Measurements from ENCODE around the gene AMIGO1. TPM values are rescaled to one million over a fixed set of nuclear protein-coding genes. Genes with fewer than 3 reads are reported as not detected.

AMIGO1 gene
- total RNA-seq, 1 donor from 2014 or later: 5.4 TPM

- DNase-seq (ENCODE audit: extremely low spot score, unreplicated experiment): peak; percentile 85
- H3K36me3 Mint-ChIP-seq (ENCODE audit: unreplicated experiment): no peaks in the 10 kb centered on the region
- peaks cover 87% of the 10 kb centered on the region for H3K27me3 Mint-ChIP-seq (ENCODE audit: unreplicated experiment)
- H3K4me1 Mint-ChIP-seq (ENCODE audit: unreplicated experiment): peaks cover 4% of the 10 kb centered on the region
- H3K27ac Mint-ChIP-seq (ENCODE audit: unreplicated experiment): no peak within 1 kb of the TSS
- H3K4me3 Mint-ChIP-seq (ENCODE audit: unreplicated experiment): peak within 1 kb of the TSS; percentile 67
- H3K9me3 Mint-ChIP-seq (ENCODE audit: unreplicated experiment): no peaks in the 10 kb centered on the region
- peak; percentile 21 for TF ChIP-seq CTCF (IDR thresholded peaks at IDR 0.05)
Measured at GRCh38 chr1:109466452-109467300, 42.9 kb downstream of the AMIGO1 start, which contains the start of gene SYPL2. TSS of gene SYPL2 (plus strand) at chr1:109466546. CDS start at chr1:109466844, 298 bp downstream.

GRCh38 chr1:109466125-109466451 is 43.4 kb downstream of the AMIGO1 start:
- Mint-ChIP-seq H3K4me1 (ENCODE audit: unreplicated experiment) (peaks cover 4% of the 10 kb centered on the region), H3K27me3 (ENCODE audit: unreplicated experiment) (peaks cover 87% of the 10 kb centered on the region), H3K4me3 (ENCODE audit: unreplicated experiment) (peak overlapping the region; percentile 67), H3K27ac (ENCODE audit: unreplicated experiment) (no peak overlapping the region), H3K9me3 (ENCODE audit: unreplicated experiment) (no peaks in the 10 kb centered on the region), H3K36me3 (ENCODE audit: unreplicated experiment) (no peaks in the 10 kb centered on the region)
- TF ChIP-seq CTCF (IDR thresholded peaks at IDR 0.05): no peak
- no peak for DNase-seq (ENCODE audit: extremely low spot score, unreplicated experiment)

GRCh38 chr1:109457819-109458218 is 51.7 kb downstream of the AMIGO1 start:
- Mint-ChIP-seq H3K27me3 (ENCODE audit: unreplicated experiment) (peaks cover 74% of the 10 kb centered on the region), H3K4me3 (ENCODE audit: unreplicated experiment) (no peak overlapping the region), H3K27ac (ENCODE audit: unreplicated experiment) (no peak overlapping the region), H3K9me3 (ENCODE audit: unreplicated experiment) (peaks cover 10% of the 10 kb centered on the region), H3K4me1 (ENCODE audit: unreplicated experiment) (no peaks in the 10 kb centered on the region), H3K36me3 (ENCODE audit: unreplicated experiment) (peaks cover 3% of the 10 kb centered on the region)
- DNase-seq (ENCODE audit: extremely low spot score, unreplicated experiment): no peak
- TF ChIP-seq CTCF (IDR thresholded peaks at IDR 0.05): no peak

GRCh38 chr1:109454497-109455133 is 54.9 kb downstream of the AMIGO1 start:
- TF ChIP-seq CTCF (IDR thresholded peaks at IDR 0.05): no peak
- Mint-ChIP-seq H3K4me3 (ENCODE audit: unreplicated experiment) (no peak overlapping the region), H3K27me3 (ENCODE audit: unreplicated experiment) (peaks cover 71% of the 10 kb centered on the region), H3K27ac (ENCODE audit: unreplicated experiment) (no peak overlapping the region), H3K9me3 (ENCODE audit: unreplicated experiment) (peaks cover 11% of the 10 kb centered on the region), H3K4me1 (ENCODE audit: unreplicated experiment) (no peaks in the 10 kb centered on the region), H3K36me3 (ENCODE audit: unreplicated experiment) (peaks cover 3% of the 10 kb centered on the region)
- no peak for DNase-seq (ENCODE audit: extremely low spot score, unreplicated experiment)

Other genes with a start within 250 kb of the AMIGO1 start
- 7.7 and 9.3 TPM in 2 replicates for gene PSRC1, start 226.6 kb downstream of the AMIGO1 start, total RNA-seq
- not detected in 2 replicates for gene MYBPHL, start 202.7 kb downstream of the AMIGO1 start, total RNA-seq
- gene SORT1, start 111.8 kb downstream of the AMIGO1 start, total RNA-seq: 71.4 and 78.5 TPM in 2 replicates
- 101 and 108 TPM in 2 replicates for gene PSMA5, start 83.3 kb downstream of the AMIGO1 start, total RNA-seq
- 0.59 and 1.1 TPM in 2 replicates for gene SYPL2, start 43.2 kb downstream of the AMIGO1 start, total RNA-seq
- 6.4 and 6.8 TPM in 2 replicates for gene ATXN7L2, start 25.8 kb downstream of the AMIGO1 start, total RNA-seq
- 10.2 and 10.6 TPM in 2 replicates for gene CYB561D1, start 15.6 kb downstream of the AMIGO1 start, total RNA-seq
- not detected in 2 replicates for gene GPR61, start 30.1 kb upstream of the AMIGO1 start, total RNA-seq
- 7.6 and 8.5 TPM in 2 replicates for gene GNAI3, start 38.9 kb upstream of the AMIGO1 start, total RNA-seq
- gene GNAT2, start 109.9 kb upstream of the AMIGO1 start, total RNA-seq: not detected in 2 replicates
- 59.4 and 64.0 TPM in 2 replicates for gene AMPD2, start 110.1 kb upstream of the AMIGO1 start, total RNA-seq
- gene GSTM4, start 146.4 kb upstream of the AMIGO1 start, total RNA-seq: 24.3 and 25.1 TPM in 2 replicates
- 38.6 and 39.0 TPM in 2 replicates for gene GSTM2, start 158.3 kb upstream of the AMIGO1 start, total RNA-seq
- gene GSTM1, start 178.1 kb upstream of the AMIGO1 start, total RNA-seq: 6.4 and 7.8 TPM in 2 replicates
- not detected in 2 replicates for gene GSTM5, start 202.5 kb upstream of the AMIGO1 start, total RNA-seq
- 33.9 and 41.4 TPM in 2 replicates for gene GSTM3, start 231.3 kb upstream of the AMIGO1 start, total RNA-seq